Spleen (tissue), 7 donors: ENCODE measurements around the gene NSMCE3.

ENCODE experiments used
- POLR2A ChIP-seq, 3 donors: fragments of 450-650 bp; IDR thresholded peaks; one replicate each; pipeline ENCODE4 v1.5.1; 2017; ENCODE audit warnings: antibody characterized with exemption in 3 of 3, mild to moderate bottlenecking in 1 of 3
- POLR2AphosphoS5 ChIP-seq, 3 donors: sonication (generic); formaldehyde crosslinking; IDR thresholded peaks; one replicate each; pipeline ENCODE4 v1.5.1; 2017; ENCODE audit warnings: antibody characterized with exemption in 3 of 3
- TF ChIP-seq, protein P1 (sequence below), 11 experiments: fragments of 200-600 bp in 7 of 11; fragments of 450-650 bp in 4 of 11; sonication (generic) in 4 of 11; IDR thresholded peaks in 8 of 11; conservative IDR thresholded peaks in 3 of 11; 1 replicate in 7 of 11; 2 replicates in 4 of 11; pipeline versions ENCODE4 v1.4.0 to v1.8.0; 2016 to 2021; ENCODE audit warnings: antibody characterized with exemption in 11 of 11, inconsistent platforms in 4 of 11, mild to moderate bottlenecking in 1 of 11
- donor health status: DM: no; HTN: no; CAD: no; lungs with moderate emphysema.
- donor health status: DM: no; HTN: no; CAD: no.
- donor health status: DM: no; HTN: no; CAD: no.

DNA sequence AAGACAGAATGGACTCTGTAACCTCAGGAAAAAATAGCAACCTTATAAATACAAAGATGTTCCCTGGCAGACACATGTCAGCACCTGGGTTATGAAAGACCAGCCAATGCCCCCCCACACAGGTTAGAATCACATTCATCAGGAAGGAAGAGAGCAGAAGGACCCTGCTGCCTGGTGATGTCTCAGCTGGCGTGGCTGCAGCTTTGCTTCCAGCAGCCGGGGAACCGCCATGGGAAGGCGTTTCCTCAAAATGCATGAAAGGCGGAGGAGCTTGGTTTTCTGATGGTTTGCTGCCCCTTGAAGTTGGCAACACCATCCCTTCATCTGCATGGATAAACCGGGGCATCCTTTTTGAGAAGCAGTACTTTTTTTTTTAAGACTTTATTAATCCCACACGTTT lies 10.9 kb upstream of the NSMCE3 start:
- no peak for TF ChIP-seq POLR2A (IDR thresholded peaks at IDR 0.05)
- TF ChIP-seq, protein P1, sequence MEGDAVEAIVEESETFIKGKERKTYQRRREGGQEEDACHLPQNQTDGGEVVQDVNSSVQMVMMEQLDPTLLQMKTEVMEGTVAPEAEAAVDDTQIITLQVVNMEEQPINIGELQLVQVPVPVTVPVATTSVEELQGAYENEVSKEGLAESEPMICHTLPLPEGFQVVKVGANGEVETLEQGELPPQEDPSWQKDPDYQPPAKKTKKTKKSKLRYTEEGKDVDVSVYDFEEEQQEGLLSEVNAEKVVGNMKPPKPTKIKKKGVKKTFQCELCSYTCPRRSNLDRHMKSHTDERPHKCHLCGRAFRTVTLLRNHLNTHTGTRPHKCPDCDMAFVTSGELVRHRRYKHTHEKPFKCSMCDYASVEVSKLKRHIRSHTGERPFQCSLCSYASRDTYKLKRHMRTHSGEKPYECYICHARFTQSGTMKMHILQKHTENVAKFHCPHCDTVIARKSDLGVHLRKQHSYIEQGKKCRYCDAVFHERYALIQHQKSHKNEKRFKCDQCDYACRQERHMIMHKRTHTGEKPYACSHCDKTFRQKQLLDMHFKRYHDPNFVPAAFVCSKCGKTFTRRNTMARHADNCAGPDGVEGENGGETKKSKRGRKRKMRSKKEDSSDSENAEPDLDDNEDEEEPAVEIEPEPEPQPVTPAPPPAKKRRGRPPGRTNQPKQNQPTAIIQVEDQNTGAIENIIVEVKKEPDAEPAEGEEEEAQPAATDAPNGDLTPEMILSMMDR (IDR thresholded peaks at IDR 0.05 in 8 of 11, conservative IDR thresholded peaks at IDR 0.05 in 3 of 11), result no peak
- no peak for TF ChIP-seq POLR2AphosphoS5 (IDR thresholded peaks at IDR 0.05)
